Amniotic stem cell (primary cell): ENCODE measurements around the gene ADCY6.

Experiments used
- DNase-seq: peaks from one replicate; lab custom pipeline; 2025; lab: John Stamatoyannopoulos, UW

Gene ADCY6

DNA sequence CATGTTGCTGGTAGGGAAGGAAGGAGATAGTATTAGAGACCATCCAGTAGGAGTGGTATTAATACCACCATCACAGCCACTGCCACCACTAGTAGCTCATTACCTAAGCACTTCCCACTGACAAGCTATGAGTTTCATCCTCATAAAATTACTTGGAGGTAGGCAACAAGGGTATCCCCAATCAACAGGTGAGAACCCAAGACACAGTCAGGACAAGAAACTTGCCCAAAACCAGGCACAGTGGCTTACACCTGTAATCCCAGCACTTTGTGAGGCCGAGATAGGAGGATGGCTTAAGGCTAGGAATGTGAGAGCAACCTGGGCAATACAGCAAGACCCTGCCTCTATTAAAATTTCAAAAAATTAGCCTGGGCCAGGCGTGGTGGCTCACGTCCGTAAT, 5.5 kb downstream of the ADCY6 start:
- DNase-seq, result no peak

DNA sequence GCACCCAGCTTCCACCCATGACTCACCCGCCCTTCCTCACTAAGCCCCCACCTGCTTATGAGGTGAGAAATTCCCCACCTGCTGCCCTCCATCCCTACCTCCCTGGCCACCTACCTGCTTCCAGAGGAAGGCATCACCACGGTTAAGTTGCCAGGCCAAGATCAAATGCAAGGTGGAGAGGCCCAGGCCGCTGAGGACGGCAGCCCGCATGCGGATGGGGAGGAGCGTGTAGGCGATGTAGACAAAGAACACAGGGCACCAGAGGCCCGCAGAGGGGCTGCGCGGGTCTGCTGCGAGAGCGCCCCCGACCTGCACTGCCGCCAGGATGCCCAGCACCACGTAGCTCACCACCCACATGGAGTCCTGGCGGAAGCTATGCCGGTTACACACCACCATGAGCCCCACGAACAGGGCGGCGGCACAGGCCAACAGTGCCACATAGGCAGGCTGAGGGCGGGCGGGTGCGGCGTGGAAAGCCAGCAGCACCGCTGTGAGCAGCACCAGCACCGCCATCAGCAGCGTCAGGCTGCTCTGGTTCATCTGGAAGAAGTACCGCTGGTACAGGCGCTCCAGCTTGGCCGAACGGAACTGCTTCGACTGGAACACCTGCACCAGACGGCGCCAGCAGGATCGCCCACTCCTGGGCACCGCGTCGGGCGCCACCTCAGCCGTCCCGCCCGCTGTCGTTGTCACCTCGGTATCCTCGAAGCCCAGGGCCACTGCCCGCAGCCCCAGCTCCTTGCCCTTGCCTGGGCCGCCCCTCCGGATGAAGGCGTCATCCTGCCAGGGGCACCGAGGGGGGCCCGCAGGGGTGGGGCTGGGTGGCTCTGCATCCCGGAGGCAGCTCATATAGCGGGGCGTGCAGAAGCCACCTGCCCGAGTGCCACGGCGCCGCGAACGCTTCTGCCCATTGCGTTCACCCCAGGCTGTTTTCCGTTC, 6.2 kb downstream of the ADCY6 start:
- no peak for DNase-seq

DNA sequence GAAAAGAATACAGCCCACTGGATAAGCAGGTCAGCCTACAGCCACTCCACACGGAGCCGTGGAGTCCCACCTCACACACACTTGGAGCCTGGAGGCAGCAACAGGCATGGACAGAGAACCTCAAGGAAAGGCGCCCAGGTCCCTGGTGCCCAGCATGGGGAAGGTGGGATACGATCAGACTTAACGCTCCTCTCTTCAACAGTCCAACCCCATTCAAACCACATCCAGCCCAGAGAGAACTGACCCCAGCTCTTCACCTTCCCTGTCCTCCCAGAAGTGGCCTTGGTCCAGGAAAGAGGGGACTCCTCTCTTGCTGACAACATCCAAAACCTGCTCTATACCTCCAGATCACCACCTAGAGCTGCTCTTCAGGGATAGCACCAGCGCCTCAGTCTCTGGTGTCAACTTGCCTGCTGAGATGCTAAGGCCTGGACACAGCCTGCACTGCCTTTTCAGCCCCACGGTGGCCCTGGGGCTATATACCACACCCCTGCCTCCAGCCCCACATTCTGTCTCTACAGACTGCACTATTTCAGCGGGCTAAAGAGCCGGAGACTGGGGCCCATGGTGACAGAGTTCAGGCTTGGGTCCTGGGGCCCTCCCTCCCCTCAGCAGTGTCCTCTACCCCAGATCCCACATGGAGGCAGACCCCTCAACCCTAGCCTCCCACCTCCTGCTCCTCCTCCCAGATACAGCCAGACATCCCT, 7.0 kb downstream of the ADCY6 start:
- DNase-seq, result no peak

DNA sequence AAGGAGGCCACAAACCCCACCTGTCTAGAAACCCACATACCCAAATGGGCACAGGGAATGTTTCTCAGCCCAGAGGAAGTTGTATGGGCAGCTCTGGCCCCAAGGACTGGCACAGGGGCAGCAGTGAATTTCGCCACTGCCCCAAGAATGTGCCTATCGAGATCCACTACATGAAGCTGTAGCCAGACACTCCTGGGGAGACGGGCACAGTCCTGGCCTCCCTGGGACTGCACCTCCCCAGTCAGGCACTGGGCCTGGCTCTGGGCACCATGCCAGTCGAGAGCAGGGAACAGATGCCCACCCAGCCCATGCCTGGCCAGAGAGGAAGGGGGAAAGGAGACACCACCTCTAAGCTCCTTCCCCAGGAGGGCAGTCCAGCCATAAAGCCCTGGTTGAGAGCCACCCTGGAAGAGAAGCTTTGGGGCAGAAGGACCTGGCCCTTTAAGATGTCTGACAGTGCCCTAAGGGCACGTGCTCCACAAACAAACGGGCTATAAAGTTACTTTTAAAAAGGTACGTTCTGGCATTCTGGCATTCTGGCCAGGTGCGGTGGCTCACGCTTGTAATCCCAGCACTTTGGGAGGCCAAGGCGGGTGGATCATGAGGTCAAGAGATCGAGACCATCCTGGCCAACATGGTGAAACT, 8.4 kb downstream of the ADCY6 start:
- DNase-seq, result no peak

DNA sequence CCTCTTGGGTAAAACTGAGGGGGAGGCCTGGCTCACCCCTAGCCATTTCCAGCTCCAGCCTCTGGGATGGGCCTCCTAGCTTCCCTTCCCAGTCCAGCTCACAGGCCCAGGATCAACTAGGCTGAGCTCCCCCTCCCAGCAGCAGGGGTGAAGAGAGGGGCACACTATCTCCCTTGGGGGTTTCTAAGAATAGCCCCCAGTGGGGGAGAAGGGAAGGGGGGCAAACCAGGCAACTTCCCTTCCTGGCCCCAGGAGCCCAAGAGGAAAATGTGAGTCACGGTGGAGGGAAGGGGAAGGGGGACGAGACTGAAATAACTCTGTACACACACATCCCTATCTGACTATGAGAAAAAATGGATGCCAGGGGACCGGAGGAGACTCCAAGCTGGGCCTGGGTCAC, 9.0 kb downstream of the ADCY6 start:
- no peak for DNase-seq

DNA sequence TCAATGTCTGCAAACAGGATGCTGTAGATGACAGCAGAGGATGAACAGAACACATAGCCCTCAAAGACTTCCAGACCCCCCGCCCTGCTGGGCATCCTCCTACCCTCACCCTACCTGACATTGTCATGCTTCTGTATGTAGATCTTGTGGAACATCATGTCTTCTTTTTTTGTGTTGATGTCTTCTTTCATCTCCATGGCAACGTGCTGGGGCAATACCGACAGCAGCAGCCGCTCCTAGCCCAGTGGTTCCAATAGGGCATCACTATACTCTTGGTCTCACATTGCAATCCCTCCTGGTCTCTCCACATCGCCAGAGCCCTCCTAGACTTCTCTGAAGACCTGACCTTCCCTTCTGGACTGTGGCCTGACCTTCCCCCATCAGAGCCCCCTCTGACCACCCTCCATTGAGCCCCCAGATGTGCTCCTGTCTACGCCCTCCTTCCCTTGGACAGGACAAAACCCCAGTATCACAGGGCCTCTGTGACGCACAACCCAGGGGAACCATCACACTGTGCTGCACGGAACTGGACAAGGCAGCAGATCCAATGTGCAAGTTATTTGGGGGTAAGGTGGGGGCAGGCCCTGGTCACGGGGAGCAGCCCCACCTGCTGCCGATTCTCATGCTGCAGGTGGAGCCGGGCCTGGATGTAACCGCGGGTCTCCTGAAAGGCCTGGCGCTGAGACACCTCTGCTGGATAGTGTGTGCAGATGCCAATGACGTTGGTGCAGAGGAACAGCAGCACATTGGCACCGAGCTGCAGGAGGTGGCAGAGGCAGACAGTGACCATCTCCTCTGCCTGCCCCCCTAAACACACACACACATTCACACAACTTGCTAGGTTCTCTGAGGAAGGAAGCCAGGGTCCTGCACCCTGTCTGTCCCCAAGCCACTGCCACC, 11.1 kb downstream of the ADCY6 start:
- no peak for DNase-seq

DNA sequence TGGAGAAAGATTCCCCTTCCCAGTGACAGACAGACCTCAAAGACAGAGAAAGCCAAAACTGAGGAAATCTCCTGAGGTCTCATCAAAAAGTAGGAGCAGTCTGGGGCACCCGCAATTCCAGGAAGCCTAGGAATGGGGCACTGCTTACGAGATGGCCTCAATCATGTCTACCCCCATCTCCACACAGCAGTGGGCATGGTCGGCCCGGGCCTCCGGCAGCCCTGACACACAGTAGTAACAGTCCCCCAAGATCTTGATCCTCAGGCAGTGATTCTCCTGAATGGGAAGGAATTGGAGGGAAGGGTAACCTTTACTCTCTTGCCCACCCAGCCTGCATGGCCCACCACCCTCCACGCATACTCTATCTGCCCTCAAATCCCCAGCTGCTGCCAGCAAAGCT, 11.9 kb downstream of the ADCY6 start:
- DNase-seq, result no peak

DNA sequence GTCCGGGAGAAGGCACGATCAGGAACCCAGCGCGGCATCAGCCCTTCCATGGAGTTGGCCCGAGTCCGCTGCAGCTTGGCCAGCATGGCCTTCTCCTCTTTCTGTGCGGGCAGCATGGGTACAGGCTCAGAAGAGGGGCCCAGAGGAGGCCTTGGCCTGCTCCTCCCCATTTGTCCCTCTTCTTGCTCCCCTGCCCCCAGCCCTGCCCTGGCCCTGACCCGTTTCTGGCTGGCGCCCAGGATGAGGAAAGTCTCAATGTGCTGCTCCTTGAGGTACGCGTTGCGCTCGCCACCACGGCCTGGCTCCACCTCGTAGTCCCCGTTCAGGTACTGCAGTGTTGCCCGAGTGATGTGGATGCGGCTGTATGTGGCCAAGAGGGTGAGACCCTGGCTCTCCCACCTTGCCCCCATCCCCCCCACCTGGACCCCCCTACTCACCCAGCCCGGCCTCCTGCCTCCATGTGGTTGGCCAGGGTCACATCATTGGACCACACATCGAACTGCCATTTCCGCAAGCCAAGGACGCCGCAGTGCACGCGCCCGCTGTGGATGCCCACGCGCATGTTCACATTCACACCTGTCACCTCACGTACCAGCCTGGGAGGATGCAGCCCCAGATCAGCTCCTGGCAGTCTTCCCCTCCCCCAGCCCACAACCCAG, 12.8 kb downstream of the ADCY6 start:
- DNase-seq, result no peak

DNA sequence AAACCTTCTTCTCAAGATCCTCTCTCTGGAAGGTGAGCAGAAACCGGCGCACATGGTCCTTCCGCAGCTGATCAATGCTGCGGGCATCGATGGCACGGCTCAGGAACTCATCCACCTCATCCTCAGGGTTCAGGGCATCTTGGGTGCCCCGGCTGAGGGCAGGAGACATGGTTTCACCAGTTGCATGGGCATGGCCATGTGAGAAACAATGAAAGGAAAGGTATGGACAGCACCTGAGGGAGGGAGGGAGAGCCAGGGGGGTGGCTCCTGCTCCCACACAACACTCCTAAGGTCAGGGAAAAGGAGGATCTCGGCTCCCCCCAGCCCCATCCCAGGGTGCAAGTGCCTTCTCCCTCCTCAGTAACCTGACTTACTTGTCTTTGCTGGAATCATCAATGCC, 13.6 kb downstream of the ADCY6 start:
- no peak for DNase-seq

DNA sequence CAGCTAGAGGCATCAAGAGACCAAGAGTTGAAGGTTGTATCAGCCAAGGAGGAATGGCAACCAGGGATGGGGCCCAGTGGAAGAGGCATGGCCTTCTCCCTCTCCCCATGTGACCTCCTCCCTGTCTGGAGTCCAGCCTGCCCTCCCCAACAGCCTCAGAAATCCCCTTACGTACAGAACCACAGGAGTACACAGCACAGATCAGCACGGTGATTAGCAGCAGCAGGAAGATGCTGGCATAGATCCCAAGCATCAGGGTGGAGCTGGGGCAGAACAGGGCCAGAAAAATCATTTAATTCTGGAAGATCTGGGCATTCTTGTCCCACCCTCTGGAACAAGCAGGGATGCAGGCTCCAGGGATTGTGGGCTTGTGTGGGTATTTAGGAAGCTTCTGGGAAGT, 14.4 kb downstream of the ADCY6 start:
- no peak for DNase-seq

DNA sequence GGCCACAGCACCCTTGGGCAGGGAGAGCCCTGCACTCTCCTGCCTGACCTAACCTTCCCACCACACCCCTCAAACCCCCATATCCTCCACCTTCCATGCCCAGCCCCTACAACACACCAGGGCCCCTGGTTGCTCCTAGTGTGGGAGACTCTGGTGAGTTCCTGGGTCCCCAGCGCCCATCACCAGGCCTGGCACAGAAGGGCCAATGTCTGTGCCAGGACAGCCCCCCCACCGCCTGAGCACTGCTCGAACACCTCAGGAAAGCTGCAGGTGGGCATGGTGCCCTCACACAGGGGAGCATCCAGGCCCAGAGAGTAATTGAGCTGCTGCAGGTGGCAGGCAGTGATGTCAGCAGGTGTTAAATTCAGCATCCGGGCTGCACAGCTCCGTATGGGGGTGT, 15.2 kb downstream of the ADCY6 start:
- DNase-seq, result no peak

DNA sequence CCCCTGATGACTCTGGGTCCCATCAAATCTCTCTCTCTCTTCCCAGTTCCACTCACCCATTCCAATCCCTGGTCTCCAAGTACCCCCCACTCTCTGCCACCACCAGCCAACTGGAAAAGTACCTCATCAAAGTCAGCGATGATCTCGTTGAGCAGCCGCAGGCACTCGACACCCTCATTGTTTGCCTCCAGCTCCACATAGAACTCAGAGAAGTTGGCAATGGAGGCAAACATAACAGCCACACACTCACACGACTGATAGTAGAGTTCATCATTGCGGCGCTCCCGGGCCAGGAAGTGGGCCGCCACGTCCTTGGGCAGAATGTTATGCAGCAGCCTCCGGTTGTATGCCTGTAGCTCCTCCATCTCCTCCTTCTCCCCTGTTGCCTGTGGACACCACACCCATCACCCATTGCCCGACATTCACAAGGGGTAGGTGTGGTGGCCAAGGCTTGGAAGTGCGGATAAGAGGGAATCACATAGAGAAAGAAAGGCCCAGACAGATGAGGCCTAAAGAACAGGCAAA, 17.2 kb downstream of the ADCY6 start:
- DNase-seq, result no peak

DNA sequence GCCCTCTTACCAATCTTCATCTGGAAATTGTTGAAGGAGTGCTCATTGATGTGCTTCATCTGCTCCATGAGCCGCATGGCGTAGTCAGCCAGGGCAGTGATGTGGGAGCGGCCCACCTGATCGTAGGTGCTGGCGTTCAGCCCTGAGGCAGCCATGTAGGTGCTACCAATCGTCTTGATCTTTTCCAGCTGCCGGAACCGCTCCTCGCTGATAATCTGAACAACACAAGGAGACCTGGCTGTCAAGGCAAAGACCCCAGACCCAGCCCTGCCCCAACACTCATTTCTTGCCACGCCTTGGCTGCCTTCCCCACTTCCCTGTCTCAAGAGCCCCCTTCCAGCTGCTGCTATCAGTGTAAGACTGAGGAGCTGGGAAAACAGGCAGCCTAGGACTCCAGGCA, 18.1 kb downstream of the ADCY6 start:
- DNase-seq, result no peak

DNA sequence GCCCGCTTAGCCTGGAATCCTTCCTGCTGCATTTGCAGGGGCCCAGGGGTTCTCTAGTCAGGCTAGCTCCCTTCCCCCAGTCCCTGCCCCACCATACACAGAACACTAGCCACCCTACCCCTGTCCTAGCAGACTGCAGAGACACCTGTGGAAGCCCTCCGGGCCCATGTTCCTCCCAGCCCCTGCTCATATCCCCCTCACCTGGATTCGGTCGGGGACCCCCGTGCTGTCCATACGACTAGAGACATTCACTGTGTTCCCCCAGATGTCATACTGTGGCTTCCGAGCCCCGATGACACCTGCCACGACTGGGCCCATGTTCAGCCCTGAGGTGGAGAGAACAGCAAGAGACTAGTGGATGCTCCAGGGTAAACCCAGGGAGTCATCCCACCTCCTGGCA, 20.2 kb downstream of the ADCY6 start:
- DNase-seq, result no peak

DNA sequence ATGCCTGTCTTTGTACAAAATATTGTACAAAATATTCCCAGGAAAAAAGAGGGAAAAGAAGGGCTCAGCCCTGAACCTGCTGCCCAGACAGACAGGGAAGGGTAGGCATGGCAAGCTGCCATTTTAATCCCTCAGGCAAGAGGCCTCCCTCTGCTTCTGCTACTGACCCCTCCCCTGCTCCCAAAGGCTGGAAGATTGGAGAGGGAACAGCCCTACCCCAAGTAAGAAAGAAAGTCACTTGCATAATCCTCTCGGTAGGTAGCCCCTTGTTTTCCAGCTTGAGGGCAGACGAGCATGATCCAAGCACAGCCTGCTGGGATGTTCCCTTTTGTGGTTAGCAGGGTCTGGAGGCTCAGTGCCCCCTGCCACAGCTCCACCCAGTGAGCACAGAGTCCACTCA, 20.7 kb downstream of the ADCY6 start:
- DNase-seq, result no peak

DNA sequence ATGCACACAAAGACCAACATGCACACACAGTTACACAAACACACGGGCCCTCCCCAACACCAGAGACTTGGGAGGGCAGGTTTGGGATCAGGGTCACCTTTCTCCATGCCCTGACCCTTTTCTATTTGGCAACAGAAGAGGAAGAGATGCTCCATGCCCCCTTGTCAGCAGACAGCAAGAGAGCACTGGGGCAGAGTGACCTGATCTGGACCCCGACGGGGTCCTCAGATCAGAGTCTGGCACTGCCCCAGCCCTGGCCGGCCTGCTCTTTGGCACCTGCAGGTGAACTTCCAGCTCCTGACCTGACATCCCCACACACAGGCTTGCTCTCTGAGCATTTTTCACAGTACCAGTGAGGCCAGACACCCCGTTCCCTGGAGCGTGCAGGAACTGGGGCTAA, 21.4 kb downstream of the ADCY6 start:
- no peak for DNase-seq

DNA sequence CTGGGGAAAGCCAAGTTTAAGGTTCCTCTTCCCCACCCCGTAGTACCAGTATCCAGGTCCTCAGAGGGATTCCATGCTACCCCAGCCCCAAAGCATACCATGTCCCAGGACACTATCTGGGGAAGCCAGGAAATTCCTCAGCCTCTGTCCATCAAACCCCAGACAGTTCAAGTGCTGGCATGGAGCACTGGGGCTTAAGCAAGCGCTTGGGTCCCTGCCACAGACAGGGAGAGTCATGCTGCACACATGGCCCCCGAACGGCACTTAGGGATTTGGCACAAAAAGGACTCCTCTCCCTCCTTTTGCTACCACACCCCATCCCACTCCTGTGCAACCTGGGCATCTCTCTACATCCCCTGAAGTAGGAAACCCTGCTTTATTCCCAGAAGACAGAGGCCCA, 21.8 kb downstream of the ADCY6 start:
- DNase-seq, result no peak

DNA sequence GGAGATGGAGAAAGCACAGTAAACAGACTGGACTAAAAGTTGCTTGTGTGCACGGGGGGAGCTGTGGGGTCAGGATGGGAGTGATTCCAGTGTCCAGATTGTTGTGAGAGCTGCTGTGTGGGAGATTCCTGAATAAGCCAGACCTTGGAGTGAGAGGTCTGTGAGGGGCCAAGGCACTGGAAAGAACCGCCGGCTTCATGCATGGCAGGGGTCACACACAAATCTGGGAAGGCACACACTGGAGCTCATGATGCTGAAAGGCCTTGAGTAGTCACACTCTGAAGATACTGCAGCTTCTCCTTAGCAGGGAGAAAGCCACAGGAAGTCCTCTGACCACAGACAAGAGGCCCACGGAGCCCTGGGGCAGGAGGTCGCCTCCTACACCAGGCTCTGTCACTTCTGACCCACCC, 23.1 kb downstream of the ADCY6 start:
- no peak for DNase-seq

DNA sequence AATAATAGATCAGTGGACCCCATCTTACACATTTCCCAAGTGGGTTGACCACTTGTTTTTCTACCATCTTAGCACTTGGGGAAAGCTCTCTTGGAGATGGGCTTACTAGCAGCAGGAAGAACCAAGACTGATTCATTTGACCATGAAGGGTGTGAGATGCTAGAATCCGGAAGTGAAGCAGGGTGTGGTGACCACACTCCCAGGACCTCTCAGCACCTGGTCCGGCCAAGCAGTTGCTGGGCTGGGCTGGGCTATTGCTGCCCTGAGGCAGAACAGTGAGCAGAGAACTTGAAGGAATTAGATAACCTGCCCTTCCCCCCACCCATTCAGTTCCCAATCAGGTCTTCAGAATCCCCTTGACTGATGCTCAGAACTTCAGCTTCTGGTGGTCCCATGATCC, 24.4 kb downstream of the ADCY6 start:
- no peak for DNase-seq

DNA sequence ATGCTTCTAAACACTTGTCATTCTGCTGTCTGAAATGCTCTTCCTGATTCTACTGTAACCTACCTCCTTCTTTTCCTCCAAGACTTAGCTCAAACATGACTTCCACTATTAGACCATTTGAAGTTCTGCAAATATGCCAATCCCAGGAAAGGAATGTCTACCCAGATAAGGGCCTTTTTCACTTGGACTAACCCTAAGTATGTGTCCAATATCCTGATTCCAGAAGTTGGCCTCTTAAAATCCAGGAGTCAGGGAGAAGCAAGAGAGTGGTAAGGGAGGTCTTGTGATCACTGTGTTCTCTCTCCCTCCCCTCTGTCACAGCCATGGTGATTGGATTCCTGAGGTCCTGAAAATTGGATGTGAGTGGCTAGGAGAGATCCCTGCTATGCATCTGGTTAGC, 30.2 kb downstream of the ADCY6 start:
- DNase-seq, result no peak

DNA sequence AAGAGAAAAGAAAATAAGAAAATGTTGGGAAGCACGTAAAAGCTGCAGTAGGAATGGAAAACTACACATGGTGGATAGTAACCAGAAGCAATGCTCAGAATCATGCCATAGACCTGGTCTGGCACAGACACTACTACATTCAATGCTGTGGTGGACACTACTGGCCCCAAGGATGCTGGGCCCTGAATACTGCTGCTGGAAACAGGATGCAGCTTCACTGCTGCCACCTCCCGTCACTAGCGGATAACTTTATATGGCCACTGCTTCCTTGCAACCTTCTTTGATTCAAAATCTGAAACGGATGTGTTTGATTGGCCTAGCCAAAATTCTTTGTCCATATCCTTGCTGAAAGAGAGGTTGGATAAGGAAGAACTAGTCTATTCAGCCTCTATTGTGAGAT, 30.7 kb downstream of the ADCY6 start:
- no peak for DNase-seq
